Renal pelvis (tissue), 4 donors: ENCODE results near the gene SRXN1. TPM values are rescaled to one million over a fixed set of nuclear protein-coding genes. Genes with fewer than 3 reads are reported as not detected.

Source experiments
- DNase-seq: peaks from one replicate; pipeline ENCODE4 v3.0.0-alpha.2; 2013
- polyA plus RNA-seq, 3 donors: library from polyadenylated mRNA; unstranded; fragments of 120-200 nt; gene quantifications; one replicate each; pipeline ENCODE4 v1.2.1, GENCODE V29; 2013; ENCODE audit not compliant: insufficient read length in 3 of 3

SRXN1 gene
- polyA plus RNA-seq, 3 donors = 11.2 to 14.3 (median 12.1) TPM

- no peak for DNase-seq
Observed at GRCh38 chr20:640674-641515, 12.1 kb downstream of the SRXN1 start.

GRCh38 chr20:638579-638978, 14.4 kb downstream of the SRXN1 start:
- no peak for DNase-seq

GRCh38 chr20:637559-637958, 15.4 kb downstream of the SRXN1 start:
- no peak for DNase-seq

- no peak for DNase-seq
Observed at GRCh38 chr20:635893-636338, 17.1 kb downstream of the SRXN1 start.

GRCh38 chr20:635028-635892, 17.7 kb downstream of the SRXN1 start:
- DNase-seq = no peak

- no peak for DNase-seq
Observed at GRCh38 chr20:634148-634925, 18.7 kb downstream of the SRXN1 start.

- no peak for DNase-seq
Observed at GRCh38 chr20:631101-631500, 21.9 kb downstream of the SRXN1 start.

GRCh38 chr20:626579-626978, 26.4 kb downstream of the SRXN1 start:
- DNase-seq = no peak

GRCh38 chr20:625360-625932, 27.6 kb downstream of the SRXN1 start:
- DNase-seq = no peak

GRCh38 chr20:623704-624103, 29.3 kb downstream of the SRXN1 start:
- no peak for DNase-seq

GRCh38 chr20:623021-623420, 30.0 kb downstream of the SRXN1 start:
- no peak for DNase-seq

GRCh38 chr20:622161-622560, 30.8 kb downstream of the SRXN1 start:
- no peak for DNase-seq

GRCh38 chr20:621125-621756, 31.8 kb downstream of the SRXN1 start:
- no peak for DNase-seq

- DNase-seq = no peak
Observed at GRCh38 chr20:620246-620645, 32.8 kb downstream of the SRXN1 start.

GRCh38 chr20:618980-619379, 34.0 kb downstream of the SRXN1 start:
- DNase-seq = no peak

- no peak for DNase-seq
Observed at GRCh38 chr20:617934-618690, 34.9 kb downstream of the SRXN1 start.

GRCh38 chr20:615514-615913, 37.5 kb downstream of the SRXN1 start:
- no peak for DNase-seq

- DNase-seq = peak; percentile 71
Observed at GRCh38 chr20:611843-612185, 41.2 kb downstream of the SRXN1 start.

GRCh38 chr20:611047-611842, 41.8 kb downstream of the SRXN1 start:
- no peak for DNase-seq
